MM.1S (cell line): ENCODE data around the gene MTLN.
"Not testable (repeated sequence)": the region's sequence is repeated elsewhere in the genome, so short reads cannot be mapped to it uniquely, and the experiment has no call there.

Source experiments
- DNase-seq: peaks from one replicate; pipeline ENCODE4 v3.0.0-alpha.2; 2015
- H2AFZ ChIP-seq: fragments of 300-600 bp; sonication (generic); 2 replicates; pipeline ENCODE4 v1.6.0; 2016; ENCODE audit warnings: antibody characterized with exemption, low read length
- H3F3A ChIP-seq: fragments of 300-600 bp; sonication (generic); 2 replicates; pipeline ENCODE4 v1.6.1; 2016; ENCODE audit warnings: mild to moderate bottlenecking, antibody characterized with exemption, low read length, moderate library complexity, mixed read lengths; ENCODE audit not compliant: insufficient read depth
- H3K27ac ChIP-seq: fragments of 300-600 bp; sonication (generic); 2 replicates; pipeline ENCODE4 v1.5.1; 2016; ENCODE audit warnings: mild to moderate bottlenecking, low read length
- H3K27me3 ChIP-seq: fragments of 300-600 bp; sonication (generic); replicated peaks from 2 replicates; pipeline ENCODE4 v1.6.0; 2016; ENCODE audit warnings: low read length; ENCODE audit not compliant: insufficient read depth
- H3K36me3 ChIP-seq: fragments of 300-600 bp; sonication (generic); replicated peaks from 2 replicates; pipeline ENCODE4 v1.6.1; 2016; ENCODE audit warnings: mild to moderate bottlenecking, low read length, mixed read lengths; ENCODE audit not compliant: insufficient read depth
- H3K4me1 ChIP-seq: fragments of 300-600 bp; sonication (generic); 2 replicates; pipeline ENCODE4 v1.6.1; 2016; ENCODE audit warnings: low read length, mixed read lengths
- H3K4me2 ChIP-seq: fragments of 300-600 bp; sonication (generic); 2 replicates; pipeline ENCODE4 v1.6.0; 2016; ENCODE audit warnings: low read depth, low read length
- H3K4me3 ChIP-seq: fragments of 300-600 bp; sonication (generic); 2 replicates; pipeline ENCODE4 v1.5.1; 2016; ENCODE audit warnings: low read length, mixed read lengths
- H3K79me2 ChIP-seq: fragments of 300-600 bp; sonication (generic); 2 replicates; pipeline ENCODE4 v1.6.1; 2016; ENCODE audit warnings: mixed run types, low read length, mixed read lengths
- H3K9ac ChIP-seq: fragments of 300-600 bp; sonication (generic); 2 replicates; pipeline ENCODE4 v1.6.1; 2016; ENCODE audit warnings: low read length, mixed read lengths
- H3K9me2 ChIP-seq: fragments of 300-600 bp; sonication (generic); replicated peaks from 2 replicates; pipeline ENCODE4 v1.6.1; 2016; ENCODE audit warnings: mild to moderate bottlenecking, low read length, mixed read lengths; ENCODE audit not compliant: insufficient read depth
- H3K9me3 ChIP-seq: fragments of 300-600 bp; sonication (generic); replicated peaks from 2 replicates; pipeline ENCODE4 v1.6.1; 2016; ENCODE audit warnings: mild to moderate bottlenecking, low read length, mixed read lengths; ENCODE audit not compliant: insufficient read depth
- H4K20me1 ChIP-seq: fragments of 300-600 bp; sonication (generic); 2 replicates; pipeline ENCODE4 v1.6.1; 2016; ENCODE audit warnings: mild to moderate bottlenecking, low read length, moderate library complexity, mixed read lengths; ENCODE audit not compliant: insufficient read depth
- CTCF ChIP-seq: fragments of 300-600 bp; sonication (generic); IDR thresholded peaks from 2 replicates; pipeline ENCODE4 v1.5.1; 2016; ENCODE audit warnings: antibody characterized with exemption, low read length, mixed read lengths
- EZH2 ChIP-seq: fragments of 300-600 bp; sonication (generic); optimal IDR thresholded peaks from 2 replicates; pipeline ENCODE3; 2017; ENCODE audit warnings: low read depth, mild to moderate bottlenecking, antibody characterized with exemption, low read length, mixed read lengths
- EZH2phosphoT487 ChIP-seq: fragments of 300-600 bp; sonication (generic); IDR thresholded peaks from 2 replicates; pipeline ENCODE4 v1.6.1; 2018; ENCODE audit warnings: antibody characterized with exemption, low read length

The MTLN gene

GRCh38 chr2:110229886-110230285, 17.5 kb upstream of the MTLN start:
- DNase-seq, H3K4me1 ChIP-seq, H3K9me3 ChIP-seq, H2AFZ ChIP-seq, H3K27me3 ChIP-seq, H3K9me2 ChIP-seq, H3K4me3 ChIP-seq, H4K20me1 ChIP-seq, H3F3A ChIP-seq, H3K36me3 ChIP-seq, H3K79me2 ChIP-seq, H3K27ac ChIP-seq, H3K9ac ChIP-seq, H3K4me2 ChIP-seq: not testable (repeated sequence)

GRCh38 chr2:110222626-110223025, 10.3 kb upstream of the MTLN start:
- not testable (repeated sequence) for H3K36me3 ChIP-seq, H3K27ac ChIP-seq, H3F3A ChIP-seq, H3K79me2 ChIP-seq, H3K4me3 ChIP-seq, H3K9ac ChIP-seq, H4K20me1 ChIP-seq, H3K9me3 ChIP-seq, H3K9me2 ChIP-seq, H3K4me2 ChIP-seq, DNase-seq, H2AFZ ChIP-seq, H3K27me3 ChIP-seq
- peaks cover 15% of the 10 kb centered on the region for H3K4me1 ChIP-seq

GRCh38 chr2:110221938-110222337, 9.6 kb upstream of the MTLN start:
- H3F3A ChIP-seq = 0 out of 2 replicates have a peak, but pooled peaks cover 5% of the 10 kb centered on the region
- H3K4me1 ChIP-seq = peaks cover 18% of the 10 kb centered on the region
- H3K9me3 ChIP-seq = no peaks in the 10 kb centered on the region
- H3K9ac ChIP-seq = no peak overlapping the region
- no peaks in the 10 kb centered on the region for H3K79me2 ChIP-seq
- no peaks in the 10 kb centered on the region for H4K20me1 ChIP-seq
- no peak overlapping the region for H2AFZ ChIP-seq
- H3K36me3 ChIP-seq = no peaks in the 10 kb centered on the region
- H3K4me3 ChIP-seq = no peak overlapping the region
- no peak overlapping the region for H3K27ac ChIP-seq
- DNase-seq = no peak
- no peak overlapping the region for H3K4me2 ChIP-seq
- TF ChIP-seq EZH2 (no peak), EZH2phosphoT487 (no peak), CTCF (no peak)
- no peaks in the 10 kb centered on the region for H3K27me3 ChIP-seq
- H3K9me2 ChIP-seq = no peaks in the 10 kb centered on the region

GRCh38 chr2:110220190-110220564, 7.8 kb upstream of the MTLN start:
- Histone ChIP-seq H3K9me2 (no peaks in the 10 kb centered on the region), H3K4me1 (peaks cover 35% of the 10 kb centered on the region), H3K4me3 (no peak overlapping the region), H3K27me3 (no peaks in the 10 kb centered on the region), H3K9ac (no peak overlapping the region), H2AFZ (no peak overlapping the region), H3K9me3 (no peaks in the 10 kb centered on the region), H3K4me2 (no peak overlapping the region; the same call in 1 of the 2 replicates), H3K27ac (no peak overlapping the region), H4K20me1 (no peaks in the 10 kb centered on the region), H3K36me3 (no peaks in the 10 kb centered on the region), H3F3A (peaks cover 15% of the 10 kb centered on the region), H3K79me2 (no peaks in the 10 kb centered on the region)
- DNase-seq = no peak
- TF ChIP-seq EZH2 (no peak), CTCF (no peak), EZH2phosphoT487 (no peak)
